GM18951 (cell line): ENCODE measurements around the gene KIF26B.
"Not testable (repeated sequence)": the region's sequence is repeated elsewhere in the genome, so short reads cannot be mapped to it uniquely, and the experiment has no call there.

ENCODE experiments used
- POLR2A ChIP-seq: IDR thresholded peaks from 4 replicates; pipeline ENCODE4 v1.6.1; 2011; ENCODE audit warnings: mild to moderate bottlenecking; ENCODE audit not compliant: insufficient read length, insufficient read depth; ENCODE audit errors: extremely low read depth
- in situ Hi-C: fragments of 300-500 bp; cut with MboI; formaldehyde crosslinking; loops from one replicate; pipeline ENCODE4 v1.12.0; 2022; ENCODE audit warnings: low sequenced_read_pairs, mixed read lengths, inconsistent platforms; ENCODE audit not compliant: unreplicated experiment

The KIF26B gene

DNA sequence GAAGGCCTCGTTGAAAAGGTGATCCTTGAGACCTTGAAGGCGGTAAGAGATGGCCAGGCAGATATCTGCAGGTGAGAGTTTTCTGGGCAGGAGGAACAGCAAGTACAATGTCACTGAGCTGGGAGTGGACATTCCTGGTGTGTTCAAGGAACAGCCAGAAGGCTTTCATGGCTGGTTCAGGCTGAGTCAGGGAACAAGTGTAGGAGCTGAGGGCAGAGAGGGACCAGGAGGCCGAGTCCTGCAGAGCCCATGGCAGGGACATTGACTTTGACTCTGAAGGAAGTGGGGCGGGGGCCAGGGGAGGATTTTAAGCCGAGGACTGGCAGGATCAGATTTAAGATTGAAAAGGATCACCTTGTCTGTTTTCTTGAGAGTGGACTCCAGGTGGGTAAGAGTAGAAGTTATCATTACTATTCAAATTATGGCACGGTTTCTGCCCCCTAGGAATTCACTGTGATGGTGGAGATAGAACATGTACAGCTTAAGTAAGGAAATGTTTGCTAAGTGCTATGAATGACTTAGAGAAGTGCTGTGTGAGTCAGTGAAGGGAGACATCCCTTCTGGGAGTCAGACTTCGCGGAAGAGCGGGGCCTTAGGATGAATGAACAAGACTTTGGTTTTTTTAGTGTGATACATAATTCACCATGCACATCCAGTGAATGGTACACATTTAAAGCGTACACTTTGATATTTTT is 202.3 kb downstream of the KIF26B start:
- in situ Hi-C loops, result no loop called here
- TF ChIP-seq POLR2A, result no peak

DNA sequence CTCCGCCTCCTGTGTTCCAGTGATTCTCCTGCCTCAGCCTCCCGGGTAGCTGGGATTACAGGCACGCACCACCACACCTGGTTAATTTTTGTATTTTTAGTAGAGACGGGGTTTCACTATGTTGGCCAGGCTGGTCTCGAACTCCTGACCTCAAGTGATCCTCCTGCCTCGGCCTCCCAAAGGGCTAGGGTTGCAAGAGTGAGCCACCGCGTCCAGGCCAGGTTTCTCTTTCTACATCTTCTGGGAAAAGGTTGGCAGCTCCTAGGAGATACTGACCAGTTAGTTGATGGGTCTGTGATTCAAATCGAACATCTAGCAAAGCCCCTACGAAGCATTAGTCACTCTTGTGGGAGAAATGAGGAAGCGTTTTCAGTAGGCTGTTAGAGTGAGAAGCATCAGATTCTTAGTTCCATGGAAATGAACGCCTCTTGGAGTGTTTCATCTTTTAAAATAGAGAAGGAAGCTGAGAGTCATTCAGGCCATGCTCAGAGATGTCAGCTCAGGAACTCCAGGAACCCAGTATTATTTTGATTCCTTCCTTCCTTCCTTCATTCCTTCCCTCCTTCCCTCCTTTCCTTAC is 204.4 kb downstream of the KIF26B start:
- in situ Hi-C loops, result not testable (repeated sequence)

DNA sequence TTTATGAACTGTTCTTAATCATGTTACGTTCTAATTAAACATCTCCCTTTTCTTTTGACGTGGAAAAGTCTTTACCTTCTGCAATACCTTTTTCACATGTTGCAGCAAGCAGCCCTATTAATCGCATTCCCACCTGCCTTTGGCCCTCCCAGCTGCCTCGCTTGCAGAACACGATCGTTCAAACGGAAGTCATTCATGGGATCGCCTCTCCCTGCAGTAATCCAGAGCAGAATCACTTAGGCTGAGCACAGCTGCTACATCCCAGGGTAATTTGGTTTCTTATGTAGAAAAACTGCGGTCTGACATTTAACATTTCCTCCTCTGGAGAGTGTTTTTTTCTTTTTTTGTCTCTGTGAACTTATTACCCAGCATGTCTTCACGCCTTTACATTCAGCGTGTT is 206.3 kb downstream of the KIF26B start:
- in situ Hi-C loops, result no loop called here
- TF ChIP-seq POLR2A, result no peak

DNA sequence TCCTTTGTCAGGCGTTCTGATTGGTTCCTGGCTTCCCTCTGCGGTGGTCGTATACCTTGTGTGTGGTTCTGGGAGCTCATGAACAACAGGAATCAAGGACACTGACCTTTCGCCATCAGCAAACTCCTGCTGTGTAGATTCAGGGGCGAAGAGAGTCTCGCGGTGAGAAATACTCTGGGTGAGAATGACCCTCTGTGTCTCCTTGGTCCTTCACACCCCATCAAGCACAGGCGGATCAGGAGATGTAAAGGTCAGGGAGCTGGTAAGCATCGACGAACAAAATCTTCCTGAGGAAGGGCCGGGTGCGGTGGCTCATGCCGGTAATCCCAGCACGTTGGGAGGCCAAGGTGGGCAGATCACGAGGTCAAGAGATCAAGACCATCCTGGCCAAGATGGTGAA is 207.2 kb downstream of the KIF26B start:
- TF ChIP-seq POLR2A, result no peak
- in situ Hi-C loops, result no loop called here

DNA sequence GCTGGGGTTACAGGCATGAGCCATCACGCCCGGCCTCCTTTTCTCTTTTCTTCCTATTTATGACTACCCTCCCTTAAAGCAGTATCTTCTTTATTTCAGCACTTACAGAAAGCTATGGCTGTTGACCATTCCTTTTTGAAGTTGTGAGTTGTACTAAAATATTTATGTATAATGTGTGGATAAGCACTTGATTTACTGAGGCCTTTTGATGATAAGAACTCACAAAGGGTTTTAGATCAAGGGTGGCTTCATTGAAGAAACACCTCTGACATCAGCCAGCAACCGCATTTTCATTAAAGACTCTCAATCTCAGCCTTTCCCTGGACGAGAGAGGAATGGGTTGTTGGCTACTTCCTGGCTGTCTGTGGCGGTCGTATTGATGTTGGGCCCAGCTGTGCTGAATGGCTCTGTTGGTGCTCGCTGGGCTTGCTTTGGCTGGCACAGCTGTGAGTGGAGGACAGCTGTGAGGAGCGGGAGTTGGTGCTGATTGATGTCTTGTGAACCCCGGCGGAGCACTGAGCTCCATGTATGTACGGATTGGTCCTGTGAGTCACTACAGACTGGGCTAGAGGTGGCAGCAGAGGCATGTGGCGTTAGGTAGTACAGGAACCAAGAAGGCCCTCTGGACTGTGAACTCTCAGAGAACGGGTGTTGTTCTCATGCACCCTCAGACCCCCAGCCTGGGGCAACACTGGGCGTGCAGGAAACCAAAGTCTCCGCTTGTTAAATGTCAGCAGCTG is 208.8 kb downstream of the KIF26B start:
- in situ Hi-C loops, result no loop called here
- TF ChIP-seq POLR2A, result no peak

DNA sequence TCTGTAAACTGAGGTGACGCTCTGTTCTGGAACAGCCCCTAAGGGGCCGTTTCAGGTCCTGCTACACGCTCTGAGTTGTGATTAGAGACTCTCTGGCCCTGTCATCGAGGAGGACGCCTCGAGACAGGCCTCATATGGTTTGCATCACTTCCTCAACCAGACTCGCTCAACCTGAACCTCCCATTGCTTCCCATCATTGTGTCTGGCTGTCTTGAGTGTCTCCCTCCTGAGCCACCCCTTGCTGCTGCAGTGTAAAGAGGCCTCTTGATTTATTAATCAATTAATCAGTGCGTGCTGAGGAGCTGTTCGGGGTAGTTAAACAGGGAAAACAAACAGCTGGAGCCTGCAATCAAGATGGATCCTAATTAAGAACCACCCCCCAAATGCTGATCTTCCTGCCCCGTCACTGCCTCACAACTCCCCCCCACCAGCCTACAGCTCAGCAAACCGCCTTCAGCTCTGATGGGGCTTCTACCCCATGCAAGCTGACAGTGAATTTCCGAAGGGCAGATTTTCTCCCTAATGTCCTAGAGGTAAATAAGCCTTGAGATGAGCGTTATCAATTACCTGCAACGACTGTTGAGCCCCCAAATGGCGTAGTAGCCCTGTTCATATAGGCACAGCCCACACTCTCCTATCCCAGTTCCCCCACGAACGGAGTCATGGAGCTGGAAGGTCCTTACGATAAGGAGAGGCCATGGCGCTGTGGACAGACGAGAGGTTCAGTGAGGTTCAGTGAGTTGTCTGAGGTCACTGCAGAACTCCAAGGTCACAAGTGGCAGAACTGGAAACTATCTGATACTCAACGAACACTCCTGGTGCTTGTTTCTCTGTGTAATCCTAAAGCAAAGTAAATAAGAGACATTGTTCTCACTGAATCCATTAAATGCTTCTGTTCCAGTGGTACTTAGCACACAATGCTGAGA is 210.6 kb downstream of the KIF26B start:
- in situ Hi-C loops, result no loop called here
- TF ChIP-seq POLR2A, result no peak

DNA sequence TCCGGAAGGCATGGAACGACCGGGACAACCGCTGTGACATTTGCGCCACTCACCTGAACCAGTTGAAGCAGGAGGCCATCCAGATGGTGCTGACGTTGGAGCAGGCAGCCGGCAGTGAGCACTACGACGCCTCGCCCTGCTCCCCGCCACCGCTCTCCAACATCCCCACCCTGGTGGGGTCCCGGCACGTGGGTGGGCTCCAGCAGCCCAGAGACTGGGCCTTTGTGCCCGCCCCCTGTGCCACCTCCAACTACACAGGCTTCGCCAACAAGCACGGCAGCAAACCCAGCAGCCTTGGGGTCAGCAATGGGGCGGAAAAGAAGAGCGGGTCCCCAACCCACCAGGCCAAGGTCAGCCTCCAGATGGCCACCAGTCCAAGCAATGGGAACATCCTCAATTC is 212.1 kb downstream of the KIF26B start:
- in situ Hi-C loops, result no loop called here
- TF ChIP-seq POLR2A, result no peak

DNA sequence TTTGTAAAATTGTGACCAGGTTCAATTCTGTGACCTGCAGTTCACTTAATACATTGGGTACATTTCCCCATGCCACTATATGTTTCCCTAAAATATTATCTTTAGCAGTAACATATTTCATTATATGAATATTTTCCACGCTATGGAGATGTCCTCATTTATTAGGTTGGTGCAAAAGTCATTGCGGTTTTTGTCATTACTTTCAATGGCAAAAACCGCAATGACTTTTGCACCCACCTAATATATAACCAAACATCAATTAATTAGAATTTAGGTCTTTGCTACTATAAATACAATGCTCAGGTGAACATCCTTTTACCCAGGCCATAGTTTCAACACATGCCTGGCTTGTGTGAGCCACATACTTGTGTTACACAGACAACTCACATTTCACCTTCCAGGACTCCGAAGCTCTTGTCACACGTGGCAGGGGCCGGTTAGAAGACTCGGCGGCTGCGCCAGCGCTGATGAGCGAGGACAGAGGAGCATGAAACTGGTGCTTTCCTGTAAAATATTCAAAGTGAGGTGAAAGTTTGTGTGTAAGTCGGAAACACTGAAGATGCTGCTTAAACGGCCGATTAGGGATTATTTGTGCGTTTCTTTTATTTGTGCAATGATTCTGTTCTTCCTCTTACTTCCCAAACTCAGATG is 215.5 kb downstream of the KIF26B start:
- in situ Hi-C loops, result no loop called here
- TF ChIP-seq POLR2A, result no peak

DNA sequence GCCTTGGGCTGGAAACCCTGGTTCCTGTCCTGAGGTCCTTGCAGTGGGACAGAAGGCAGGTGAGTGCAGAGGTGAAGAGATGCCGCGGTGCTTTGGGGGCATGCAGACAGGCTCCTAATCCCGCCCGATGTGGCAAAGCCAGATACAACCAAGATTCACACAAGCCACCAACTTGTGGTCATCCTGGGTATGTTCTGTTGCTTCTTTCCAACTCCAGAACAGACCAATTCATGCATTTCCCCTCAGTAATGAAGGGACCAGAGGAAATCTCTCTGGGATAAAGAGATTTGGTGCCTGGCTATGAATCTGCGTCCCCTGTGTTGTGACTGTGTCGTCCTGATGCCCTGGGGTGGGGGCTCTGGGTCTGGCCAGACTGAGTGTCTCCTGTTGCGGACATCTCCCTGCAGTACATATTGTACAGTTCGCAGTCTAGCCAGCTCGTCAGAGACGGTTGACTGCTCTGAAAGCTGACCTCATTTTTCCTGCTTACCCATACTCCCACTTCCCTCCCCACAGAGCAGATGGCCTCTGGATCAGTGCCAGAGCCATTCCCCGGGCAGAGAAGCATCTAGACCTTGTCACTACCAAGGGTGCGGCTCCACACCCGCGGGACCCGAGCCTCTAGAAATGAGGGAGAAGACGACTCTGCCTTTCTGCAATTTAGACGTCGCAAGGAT is 216.3 kb downstream of the KIF26B start:
- TF ChIP-seq POLR2A, result no peak

DNA sequence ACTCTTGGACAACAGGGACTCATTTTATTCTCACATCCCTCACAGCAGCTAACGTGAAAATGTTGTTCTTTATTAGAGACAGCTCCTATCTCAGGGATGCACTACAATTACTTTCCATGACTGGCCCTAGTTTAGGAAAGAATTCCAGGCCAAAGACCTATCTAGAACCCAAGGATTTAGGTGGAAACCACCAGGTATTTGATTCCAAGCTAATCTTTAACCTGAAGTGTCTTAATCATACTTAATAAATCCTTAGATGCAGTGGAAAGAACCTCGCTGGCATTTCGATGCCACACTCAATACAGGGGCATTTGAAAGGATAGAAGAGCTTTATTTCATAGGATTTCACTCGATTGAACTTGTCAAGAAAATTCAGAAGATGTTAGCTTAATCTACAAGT is 218.3 kb downstream of the KIF26B start:
- in situ Hi-C loops, result no loop called here
- TF ChIP-seq POLR2A, result no peak

More for the DNA sequence above, 216.3 kb downstream of the KIF26B start:
- in situ Hi-C loops, result no loop called here

DNA sequence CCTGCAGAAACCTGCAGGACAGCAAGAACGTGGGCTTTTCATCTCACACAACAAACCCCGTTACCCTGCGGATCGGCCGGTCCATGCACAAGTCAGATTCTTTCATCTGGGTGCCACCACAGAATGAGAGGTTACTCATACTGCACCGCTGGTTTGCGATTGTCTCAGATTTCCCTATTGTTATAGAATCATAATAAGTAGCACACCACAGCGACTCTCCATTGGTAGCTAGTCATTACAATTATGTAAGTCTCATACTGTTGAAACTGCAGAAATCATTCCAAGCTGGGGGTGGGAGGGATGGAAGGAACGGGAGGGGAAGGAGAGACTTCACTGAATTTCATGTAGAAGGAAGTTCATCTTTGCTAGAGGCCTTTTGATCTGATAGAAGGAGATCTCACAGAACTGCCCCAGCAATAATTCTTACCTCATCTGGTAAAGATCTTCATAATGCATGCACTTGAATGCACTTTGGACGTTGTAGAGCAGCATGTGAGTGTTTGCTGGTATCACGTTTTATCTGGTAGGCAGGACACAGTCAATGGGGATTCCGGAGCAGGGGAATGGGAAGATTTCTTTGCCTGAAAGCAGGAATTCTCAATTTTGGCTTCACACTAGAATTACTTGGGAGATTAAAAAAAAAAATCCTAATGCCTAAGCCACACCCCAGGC is 221.1 kb downstream of the KIF26B start:
- TF ChIP-seq POLR2A, result no peak
- in situ Hi-C loops, result no loop called here

DNA sequence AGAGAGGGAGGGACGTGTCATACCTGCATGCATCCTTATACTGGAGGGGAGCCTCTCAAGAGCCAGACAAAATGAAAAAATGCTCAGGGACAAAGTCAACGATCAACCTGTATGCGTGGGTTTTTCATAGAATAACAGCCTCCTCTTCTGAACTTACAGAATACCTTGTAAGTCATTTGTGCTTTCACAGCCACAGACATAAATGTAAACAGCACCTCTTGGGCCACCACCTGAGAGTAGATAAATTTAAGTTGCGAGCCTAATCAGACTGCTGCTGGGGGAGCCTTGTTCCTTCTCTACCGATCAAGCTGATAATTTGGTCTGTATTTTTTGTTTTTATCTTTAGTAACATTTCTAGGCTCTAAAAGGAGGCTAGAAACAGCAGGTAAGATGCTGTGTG is 223.1 kb downstream of the KIF26B start:
- in situ Hi-C loops, result no loop called here
- no peak for TF ChIP-seq POLR2A

DNA sequence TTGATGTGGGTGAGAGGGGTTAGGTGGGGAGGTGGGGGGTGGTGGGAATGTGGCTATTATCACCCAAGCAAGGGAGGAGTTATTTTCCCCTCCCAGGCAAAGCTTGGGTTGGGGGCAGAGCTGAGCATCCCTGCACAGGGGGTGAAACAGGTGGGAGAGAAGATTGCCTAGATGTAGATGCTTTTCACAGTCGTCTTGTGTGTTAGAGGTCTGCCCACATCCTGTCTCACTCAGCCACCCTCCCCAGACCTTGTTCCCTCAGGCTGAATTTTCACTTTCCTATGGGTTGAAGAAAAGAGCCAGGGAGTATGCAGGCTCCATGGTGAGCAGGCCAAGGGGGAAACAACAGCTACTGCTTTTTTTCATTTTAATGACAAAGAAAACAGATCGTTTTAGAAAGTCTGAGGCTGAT is 223.5 kb downstream of the KIF26B start:
- no peak for TF ChIP-seq POLR2A
- in situ Hi-C loops, result no loop called here
